Uterus (tissue), 4 donors: ENCODE results near the gene SAMD4A. TPM values are rescaled to one million over a fixed set of nuclear protein-coding genes. Genes with fewer than 3 reads are reported as not detected.

ENCODE experiments used
- DNase-seq, 2 donors: peaks; one replicate each; pipeline ENCODE4 v3.0.0-alpha.2; 2019 to 2020
- H3K27ac ChIP-seq, 2 donors: fragments of 200-600 bp; sonication (generic); 1 replicate in 1 of 2; 2 replicates in 1 of 2; pipeline ENCODE4 v1.5.1; 2016 to 2018
- H3K27me3 ChIP-seq, 2 donors: fragments of 200-600 bp; sonication (generic); one replicate each; pipeline ENCODE4 v1.5.1; 2018 to 2019; ENCODE audit warnings: control low read depth in 1 of 2
- H3K36me3 ChIP-seq, 2 donors: fragments of 200-600 bp; sonication (generic); one replicate each; pipeline ENCODE4 v1.5.1; 2019; ENCODE audit warnings: control low read depth in 1 of 2
- H3K4me1 ChIP-seq, 2 donors: fragments of 200-600 bp; sonication (generic); one replicate each; pipeline ENCODE4 v1.5.1; 2018 to 2019; ENCODE audit warnings: control low read depth in 1 of 2
- H3K4me3 ChIP-seq, 2 donors: fragments of 200-600 bp; sonication (generic); 1 replicate in 1 of 2; 2 replicates in 1 of 2; pipeline ENCODE4 v1.5.1; 2018 to 2019; ENCODE audit warnings: mild to moderate bottlenecking in 1 of 2
- H3K9me3 ChIP-seq, 2 donors: fragments of 200-600 bp; sonication (generic); one replicate each; pipeline ENCODE4 v1.5.1; 2019; ENCODE audit warnings: control low read depth in 1 of 2
- CTCF ChIP-seq, 4 experiments: fragments of 200-600 bp in 2 of 4; fragments of 450-650 bp in 2 of 4; sonication (generic) in 2 of 4; IDR thresholded peaks; one replicate each; pipeline ENCODE4 v1.5.1; 2016 to 2019; ENCODE audit warnings: antibody characterized with exemption in 4 of 4, mild to moderate bottlenecking in 2 of 4, moderate library complexity in 1 of 4
- POLR2A ChIP-seq, 2 donors: fragments of 450-650 bp; IDR thresholded peaks; one replicate each; pipeline ENCODE4 v1.6.1; 2016; ENCODE audit warnings: antibody characterized with exemption in 2 of 2, mild to moderate bottlenecking in 1 of 2, moderate library complexity in 1 of 2
- intact Hi-C: fragments of 100-400 bp; cut with DNase I; formaldehyde crosslinking; loops from one replicate; pipeline ENCODE4 v1.15.1; 2023; ENCODE audit warnings: low total_unique reads
- total RNA-seq, 4 donors: library from RNA; depleted of rRNA in 3 of 4; stranded (reverse); fragments of >200 nt in 3 of 4; gene quantifications; one replicate each; pipeline versions ENCODE4 v1.1.0 to v1.2.4, GENCODE V29; 2014 to 2023
- donor health status: DM: yes; HTN: yes; CAD: no.

Gene SAMD4A
- total RNA-seq, 4 donors from 2014 or later: 46.9 to 67.8 (median 55.0) TPM

GRCh38 chr14:54538055-54538454, 28.9 kb upstream of the SAMD4A start:
- Histone ChIP-seq H3K27me3 (no peaks in the 10 kb centered on the region), H3K4me1 (no peaks in the 10 kb centered on the region), H3K9me3 (no peaks in the 10 kb centered on the region), H3K36me3 (no peaks in the 10 kb centered on the region), H3K27ac (no peak overlapping the region), H3K4me3 (no peak overlapping the region)
- intact Hi-C loops: no loop called here
- DNase-seq: no peak
- TF ChIP-seq POLR2A (IDR thresholded peaks at IDR 0.05) (no peak), CTCF (IDR thresholded peaks at IDR 0.05) (no peak)

GRCh38 chr14:54547583-54547982, 19.3 kb upstream of the SAMD4A start:
- Histone ChIP-seq H3K9me3 (no peaks in the 10 kb centered on the region), H3K4me1 (no peaks in the 10 kb centered on the region), H3K4me3 (no peak overlapping the region), H3K27ac (no peak overlapping the region), H3K27me3 (no peaks in the 10 kb centered on the region), H3K36me3 (no peaks in the 10 kb centered on the region)
- no peak for DNase-seq
- TF ChIP-seq CTCF (IDR thresholded peaks at IDR 0.05) (no peak), POLR2A (IDR thresholded peaks at IDR 0.05) (no peak)
- intact Hi-C loops: no loop called here

GRCh38 chr14:54548491-54548890, 18.4 kb upstream of the SAMD4A start:
- H3K4me3 ChIP-seq: no peak overlapping the region
- no peak overlapping the region for H3K27ac ChIP-seq
- intact Hi-C loops: no loop called here
- H3K36me3 ChIP-seq: no peaks in the 10 kb centered on the region
- no peak for TF ChIP-seq CTCF (IDR thresholded peaks at IDR 0.05)
- TF ChIP-seq POLR2A (IDR thresholded peaks at IDR 0.05): no peak
- no peaks in the 10 kb centered on the region for H3K9me3 ChIP-seq
- no peak for DNase-seq
- no peaks in the 10 kb centered on the region for H3K27me3 ChIP-seq
- no peaks in the 10 kb centered on the region for H3K4me1 ChIP-seq

- DNase-seq: no peak
- intact Hi-C loops: no loop called here
- Histone ChIP-seq H3K36me3 (no peaks in the 10 kb centered on the region), H3K9me3 (no peaks in the 10 kb centered on the region), H3K4me1 (no peaks in the 10 kb centered on the region), H3K4me3 (no peak overlapping the region), H3K27ac (no peak overlapping the region), H3K27me3 (no peaks in the 10 kb centered on the region)
- no peak for TF ChIP-seq CTCF (IDR thresholded peaks at IDR 0.05)
- no peak for TF ChIP-seq POLR2A (IDR thresholded peaks at IDR 0.05)
These were observed 17.1 kb upstream of the SAMD4A start for GRCh38 chr14:54549862-54550261.

GRCh38 chr14:54550514-54550913, 16.4 kb upstream of the SAMD4A start:
- Histone ChIP-seq H3K4me1 (no peaks in the 10 kb centered on the region), H3K9me3 (no peaks in the 10 kb centered on the region), H3K4me3 (no peak overlapping the region), H3K27me3 (no peaks in the 10 kb centered on the region), H3K36me3 (no peaks in the 10 kb centered on the region), H3K27ac (no peak overlapping the region)
- TF ChIP-seq CTCF (IDR thresholded peaks at IDR 0.05) (no peak), POLR2A (IDR thresholded peaks at IDR 0.05) (no peak)
- no peak for DNase-seq
- intact Hi-C loops: no loop called here
